ENCODE results near the gene RPN2. TPM values are rescaled to one million over a fixed set of nuclear protein-coding genes. Genes with fewer than 3 reads are reported as not detected.

RPN2 gene
- total RNA-seq, 1 experiment from 2014 or later: 220 TPM

DNA sequence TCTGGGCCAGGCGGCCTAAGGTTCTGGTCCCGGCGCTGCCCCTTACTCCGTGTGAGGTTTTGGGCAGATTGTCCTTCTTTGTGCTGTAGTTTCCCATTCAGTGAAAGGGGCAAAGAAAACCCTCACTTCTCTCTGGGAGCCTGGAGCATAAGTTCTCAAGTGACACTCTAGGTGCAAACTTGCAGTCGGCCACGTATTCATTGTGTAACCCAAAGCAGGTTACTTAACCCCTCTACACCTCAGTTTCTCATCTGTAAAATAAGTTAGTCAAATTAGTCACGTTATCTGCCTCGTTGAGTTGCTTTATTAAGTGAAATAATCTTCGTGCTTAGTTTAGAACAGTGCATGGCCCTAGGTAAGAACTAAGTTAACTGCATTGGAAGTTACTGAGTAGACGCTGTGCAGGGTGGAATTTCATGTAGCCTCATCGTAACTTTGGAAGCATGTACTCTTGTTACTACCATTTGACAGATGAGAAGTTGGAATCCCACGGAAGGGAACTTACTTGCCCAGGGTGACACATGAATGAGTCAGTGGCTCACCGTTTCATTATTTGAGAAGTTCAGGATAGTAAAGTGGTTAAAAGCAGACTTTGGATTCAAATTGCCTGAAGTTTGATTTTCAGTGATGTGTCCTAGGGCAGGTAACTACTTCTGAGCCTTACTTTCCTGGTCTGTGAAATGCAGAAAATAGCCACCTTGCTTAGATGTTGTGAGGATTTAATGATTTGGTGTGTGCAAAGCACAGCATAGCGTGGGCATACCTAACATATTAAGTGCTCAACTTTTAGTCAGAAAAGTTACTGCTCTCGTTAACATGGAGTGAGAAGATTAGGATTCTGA is 774 bp downstream of the RPN2 start:
- Histone ChIP-seq H3K4me1 (ENCODE audit: control insufficient read depth in 1 of 2, insufficient read depth in 2 of 2, low read length in 2 of 2) (peaks cover 2 to 15% of the 10 kb centered on the region in 2 experiments; a peak in 3 of 4 replicates), H4K20me1 (ENCODE audit: insufficient read depth) (peaks cover 17% of the 10 kb centered on the region; the same call in 1 of the 2 replicates), H3K36me3 (ENCODE audit: control insufficient read depth in 1 of 2, insufficient read depth in 2 of 2, low read length in 2 of 2) (peaks cover 8 to 13% of the 10 kb centered on the region in 2 experiments; a peak in 3 of 4 replicates), H3K79me2 (ENCODE audit: insufficient read depth, low read length) (peaks cover 58% of the 10 kb centered on the region), H3K4me3 (replicated peaks in 1 of 2; ENCODE audit: low read depth in 1 of 2, low read length in 2 of 2) (peak overlapping the region; percentile 67 to 69), H3K9me3 (ENCODE audit: control insufficient read depth in 1 of 2, insufficient read depth in 1 of 2, low read depth in 1 of 2, low read length in 2 of 2) (no peaks in the 10 kb centered on the region), H3K9me2 (ENCODE audit: insufficient read depth) (no peaks in the 10 kb centered on the region), H2AFZ (ENCODE audit: low read depth, low read length, poor library complexity, severe bottlenecking) (no peak overlapping the region), H3K4me2 (ENCODE audit: low read length) (peak overlapping the region; percentile 85), H3K9ac (ENCODE audit: low read length) (peak overlapping the region; percentile 88), H3K27me3 (ENCODE audit: insufficient read depth, low read length) (no peaks in the 10 kb centered on the region), H3K27ac (ENCODE audit: low read depth, low read length) (peak overlapping the region; percentile 85)
- ChIA-PET POLR2A (interaction anchor here (1.5 kb wide), 1 partner anchor 85 kb away, joined by 5 read pairs; the partner anchor contains the start of gene RBL1), CTCF (interaction anchor here (1.5 to 2.3 kb wide), 3 partner anchors 11 to 15 kb away, joined by 3 to 14 read pairs (median 8); no protein-coding TSS in a partner anchor), RAD21 (ENCODE audit: low non-redundant PET in 1 of 2, low total read pairs in 2 of 2, uncharacterized antibody in 2 of 2, unreplicated experiment in 2 of 2) (no interaction called here)
- TSS peak; percentile 55 for BruUV-seq (replicated peaks)
- TF ChIP-seq POLR2AphosphoS5 (IDR thresholded peaks at IDR 0.05; ENCODE audit: low read depth, low read length): no peak
- TF ChIP-seq ZFX (IDR thresholded peaks at IDR 0.05): no peak; the same call in 1 of the 2 replicates
- no peak for TF ChIP-seq RAD21 (IDR thresholded peaks at IDR 0.05; ENCODE audit: low read depth)
- TF ChIP-seq, protein P1, sequence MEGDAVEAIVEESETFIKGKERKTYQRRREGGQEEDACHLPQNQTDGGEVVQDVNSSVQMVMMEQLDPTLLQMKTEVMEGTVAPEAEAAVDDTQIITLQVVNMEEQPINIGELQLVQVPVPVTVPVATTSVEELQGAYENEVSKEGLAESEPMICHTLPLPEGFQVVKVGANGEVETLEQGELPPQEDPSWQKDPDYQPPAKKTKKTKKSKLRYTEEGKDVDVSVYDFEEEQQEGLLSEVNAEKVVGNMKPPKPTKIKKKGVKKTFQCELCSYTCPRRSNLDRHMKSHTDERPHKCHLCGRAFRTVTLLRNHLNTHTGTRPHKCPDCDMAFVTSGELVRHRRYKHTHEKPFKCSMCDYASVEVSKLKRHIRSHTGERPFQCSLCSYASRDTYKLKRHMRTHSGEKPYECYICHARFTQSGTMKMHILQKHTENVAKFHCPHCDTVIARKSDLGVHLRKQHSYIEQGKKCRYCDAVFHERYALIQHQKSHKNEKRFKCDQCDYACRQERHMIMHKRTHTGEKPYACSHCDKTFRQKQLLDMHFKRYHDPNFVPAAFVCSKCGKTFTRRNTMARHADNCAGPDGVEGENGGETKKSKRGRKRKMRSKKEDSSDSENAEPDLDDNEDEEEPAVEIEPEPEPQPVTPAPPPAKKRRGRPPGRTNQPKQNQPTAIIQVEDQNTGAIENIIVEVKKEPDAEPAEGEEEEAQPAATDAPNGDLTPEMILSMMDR (IDR thresholded peaks at IDR 0.05 in 2 of 3, conservative IDR thresholded peaks at IDR 0.05 in 1 of 3; ENCODE audit: borderline replicate concordance in 1 of 3, insufficient read depth in 1 of 3, low read depth in 2 of 3, low read length in 2 of 3): no peak
- peak; percentile 23; the same call in 1 of the 2 replicates for TF ChIP-seq JUND (IDR thresholded peaks at IDR 0.05)
- TF ChIP-seq SIN3A (IDR thresholded peaks at IDR 0.05; ENCODE audit: low read depth): peak; percentile 42; the same call in 1 of the 2 replicates
- TF ChIP-seq FOSL1 (IDR thresholded peaks at IDR 0.05; ENCODE audit: low read depth): 0 out of 2 replicates have a peak, but pooled peaks have one; percentile 30
- intact Hi-C loops (cut with micrococcal nuclease): no loop called here
- ATAC-seq: no peak
- no peak for DNase-seq (ENCODE audit: low read depth, low spot score)

All from HCT116 (cell line).